Caco-2 (cell line): ENCODE data around the gene TMA7B. TPM values are rescaled to one million over a fixed set of nuclear protein-coding genes. Genes with fewer than 3 reads are reported as not detected.
A peak's percentile ranks its signal among the peaks of the same experiment; 100 is the strongest.

Experiments used
- BruUV-seq: library from RNA; stranded (reverse); fragments of 400-500 nt; replicated peaks from 2 replicates; lab custom pipeline; 2021; lab: Mats Ljungman, UMichigan
- CTCF ChIA-PET: fragments of 300-600 bp; sonication (Branson Sonifier 250); formaldehyde crosslinking; loops from one replicate; lab custom pipeline; 2022; ENCODE audit warnings: antibody characterized with exemption; lab: Charles Lee
- POLR2A ChIA-PET: fragments of 300-600 bp; sonication (Branson Sonifier 250); formaldehyde crosslinking; loops from one replicate; lab custom pipeline; 2022; ENCODE audit warnings: antibody characterized with exemption; lab: Charles Lee
- DNase-seq, 2 experiments: peaks; one replicate each; pipeline versions ENCODE4 v3.0.0 to v3.0.0-alpha.2; 2020 to 2022
- H3K27me3 ChIP-seq: replicated peaks from 2 replicates; pipeline ENCODE4 v1.6.0; 2011; ENCODE audit warnings: low read length; ENCODE audit not compliant: control insufficient read depth, insufficient read depth
- H3K36me3 ChIP-seq: 2 replicates; pipeline ENCODE4 v1.5.1; 2011; ENCODE audit warnings: low read length; ENCODE audit not compliant: control insufficient read depth, insufficient read depth
- H3K4me1 ChIP-seq: fragments of 250-450 bp; sonication (Bioruptor Pico); 2 replicates; pipeline ENCODE4 v1.5.1; 2020; ENCODE audit warnings: mild to moderate bottlenecking
- H3K4me3 ChIP-seq: 2 replicates; pipeline ENCODE4 v1.5.1; 2011; ENCODE audit warnings: low read depth, mild to moderate bottlenecking, control low read depth, low read length
- H3K9me3 ChIP-seq: fragments of 250-450 bp; sonication (Bioruptor Pico); 2 replicates; pipeline ENCODE4 v1.5.1; 2020; ENCODE audit warnings: mild to moderate bottlenecking, moderate library complexity
- H3K27ac Mint-ChIP-seq: one replicate; pipeline ENCODE4 v1.8.0; 2022; ENCODE audit warnings: mixed read lengths; ENCODE audit not compliant: unreplicated experiment
- H3K27me3 Mint-ChIP-seq: one replicate; pipeline ENCODE4 v1.8.0; 2022; ENCODE audit warnings: mixed read lengths; ENCODE audit not compliant: insufficient read depth, unreplicated experiment
- H3K36me3 Mint-ChIP-seq: one replicate; pipeline ENCODE4 v1.8.0; 2022; ENCODE audit warnings: mild to moderate bottlenecking, mixed read lengths; ENCODE audit not compliant: insufficient read depth, unreplicated experiment
- H3K4me1 Mint-ChIP-seq: one replicate; pipeline ENCODE4 v1.8.0; 2022; ENCODE audit warnings: low read depth, mixed read lengths; ENCODE audit not compliant: unreplicated experiment
- H3K4me3 Mint-ChIP-seq: one replicate; pipeline ENCODE4 v1.8.0; 2022; ENCODE audit warnings: mild to moderate bottlenecking, moderate library complexity, mixed read lengths; ENCODE audit not compliant: unreplicated experiment
- H3K9me3 Mint-ChIP-seq: one replicate; pipeline ENCODE4 v1.8.0; 2022; ENCODE audit warnings: mixed read lengths; ENCODE audit not compliant: unreplicated experiment
- intact Hi-C: fragments of 100-400 bp; cut with micrococcal nuclease; formaldehyde crosslinking; loops from one replicate; pipeline ENCODE4 v1.10.0; 2022; ENCODE audit not compliant: unreplicated experiment
- total RNA-seq: library from RNA; stranded (reverse); gene quantifications from 2 replicates; pipeline ENCODE4 v1.2.3, GENCODE V29; 2022
- TF ChIP-seq, protein P1 (sequence below), 2 experiments: fragments of 200-600 bp in 1 of 2; IDR thresholded peaks; 1 replicate in 1 of 2; 2 replicates in 1 of 2; pipeline versions ENCODE4 v1.5.1 to v1.8.0; 2011 to 2022; ENCODE audit warnings: antibody characterized with exemption in 1 of 2, control low read depth in 1 of 2, inconsistent platforms in 1 of 2, low read depth in 1 of 2, low read length in 1 of 2, mild to moderate bottlenecking in 1 of 2, moderate library complexity in 1 of 2; ENCODE audit not compliant: insufficient read depth in 1 of 2, severe bottlenecking in 1 of 2, unreplicated experiment in 1 of 2

Gene TMA7B
- total RNA-seq, 1 experiment from 2014 or later, result not detected

DNA sequence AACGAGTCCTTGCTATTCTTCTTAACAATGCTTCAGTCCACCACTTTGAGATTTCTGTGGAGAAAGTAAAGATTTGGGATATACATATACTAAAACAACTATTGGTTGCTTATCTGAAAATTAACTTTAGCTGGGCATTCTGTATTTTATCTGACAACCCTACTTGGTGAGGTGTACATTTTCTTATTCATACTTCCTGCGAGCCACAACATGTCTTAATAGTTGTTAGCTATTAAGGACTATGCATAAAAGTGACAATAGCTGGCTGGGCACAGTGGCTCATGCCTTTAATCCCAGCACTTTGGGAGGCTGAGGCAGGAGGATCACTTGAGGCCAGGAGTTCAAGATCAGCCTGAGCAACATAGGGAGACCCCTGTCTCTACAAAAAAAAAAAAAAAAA lies 28.0 kb upstream of the TMA7B start:
- Histone ChIP-seq H3K4me1 (no peaks in the 10 kb centered on the region), H3K27me3 (no peaks in the 10 kb centered on the region), H3K9me3 (no peaks in the 10 kb centered on the region), H3K36me3 (no peaks in the 10 kb centered on the region; the same call in 1 of the 2 replicates), H3K4me3 (no peak overlapping the region)
- Mint-ChIP-seq H3K27me3 (peaks cover 23% of the 10 kb centered on the region), H3K27ac (no peak overlapping the region), H3K4me3 (no peak overlapping the region), H3K36me3 (no peaks in the 10 kb centered on the region), H3K9me3 (no peaks in the 10 kb centered on the region), H3K4me1 (no peaks in the 10 kb centered on the region)
- ChIA-PET CTCF (interaction anchor here (0.7 to 2.6 kb wide), 3 partner anchors 26 to 92 kb away, joined by 3 to 23 read pairs (median 7); no protein-coding TSS in a partner anchor), POLR2A (no interaction called here)
- TF ChIP-seq, protein P1, sequence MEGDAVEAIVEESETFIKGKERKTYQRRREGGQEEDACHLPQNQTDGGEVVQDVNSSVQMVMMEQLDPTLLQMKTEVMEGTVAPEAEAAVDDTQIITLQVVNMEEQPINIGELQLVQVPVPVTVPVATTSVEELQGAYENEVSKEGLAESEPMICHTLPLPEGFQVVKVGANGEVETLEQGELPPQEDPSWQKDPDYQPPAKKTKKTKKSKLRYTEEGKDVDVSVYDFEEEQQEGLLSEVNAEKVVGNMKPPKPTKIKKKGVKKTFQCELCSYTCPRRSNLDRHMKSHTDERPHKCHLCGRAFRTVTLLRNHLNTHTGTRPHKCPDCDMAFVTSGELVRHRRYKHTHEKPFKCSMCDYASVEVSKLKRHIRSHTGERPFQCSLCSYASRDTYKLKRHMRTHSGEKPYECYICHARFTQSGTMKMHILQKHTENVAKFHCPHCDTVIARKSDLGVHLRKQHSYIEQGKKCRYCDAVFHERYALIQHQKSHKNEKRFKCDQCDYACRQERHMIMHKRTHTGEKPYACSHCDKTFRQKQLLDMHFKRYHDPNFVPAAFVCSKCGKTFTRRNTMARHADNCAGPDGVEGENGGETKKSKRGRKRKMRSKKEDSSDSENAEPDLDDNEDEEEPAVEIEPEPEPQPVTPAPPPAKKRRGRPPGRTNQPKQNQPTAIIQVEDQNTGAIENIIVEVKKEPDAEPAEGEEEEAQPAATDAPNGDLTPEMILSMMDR (IDR thresholded peaks at IDR 0.05; ENCODE audit: insufficient read depth in 1 of 2, low read depth in 1 of 2, low read length in 1 of 2, severe bottlenecking in 1 of 2, unreplicated experiment in 1 of 2), result no peak
- no TSS peak for BruUV-seq
- DNase-seq, result no peak
- intact Hi-C loops, result loop anchor here (2.0 kb wide), 2 partner anchors 67 to 93 kb away; no protein-coding TSS in a partner anchor

- H3K36me3 Mint-ChIP-seq, result no peaks in the 10 kb centered on the region
- POLR2A ChIA-PET, result no interaction called here
- H3K4me3 Mint-ChIP-seq, result no peak overlapping the region
- Histone ChIP-seq H3K27me3 (no peaks in the 10 kb centered on the region), H3K4me3 (no peak overlapping the region), H3K36me3 (no peaks in the 10 kb centered on the region; the same call in 1 of the 2 replicates), H3K9me3 (no peaks in the 10 kb centered on the region), H3K4me1 (no peaks in the 10 kb centered on the region)
- intact Hi-C loops, result loop anchor here (2.0 kb wide), 2 partner anchors 66 to 92 kb away; no protein-coding TSS in a partner anchor
- H3K27me3 Mint-ChIP-seq, result peaks cover 23% of the 10 kb centered on the region
- TF ChIP-seq, protein P1 (IDR thresholded peaks at IDR 0.05; ENCODE audit: insufficient read depth in 1 of 2, low read depth in 1 of 2, low read length in 1 of 2, severe bottlenecking in 1 of 2, unreplicated experiment in 1 of 2), result peak; percentile 64
- H3K9me3 Mint-ChIP-seq, result no peaks in the 10 kb centered on the region
- peak; percentile 37 to 53 for DNase-seq
- no TSS peak for BruUV-seq
- CTCF ChIA-PET, result interaction anchor here (0.5 to 2.6 kb wide), 6 partner anchors 12 to 444 kb away, joined by 3 to 23 read pairs (median 3); no protein-coding TSS in a partner anchor
- no peaks in the 10 kb centered on the region for H3K4me1 Mint-ChIP-seq
- H3K27ac Mint-ChIP-seq, result no peak overlapping the region
Measured at GRCh38 chr22:39932918-39933649, 27.1 kb upstream of the TMA7B start.

DNA sequence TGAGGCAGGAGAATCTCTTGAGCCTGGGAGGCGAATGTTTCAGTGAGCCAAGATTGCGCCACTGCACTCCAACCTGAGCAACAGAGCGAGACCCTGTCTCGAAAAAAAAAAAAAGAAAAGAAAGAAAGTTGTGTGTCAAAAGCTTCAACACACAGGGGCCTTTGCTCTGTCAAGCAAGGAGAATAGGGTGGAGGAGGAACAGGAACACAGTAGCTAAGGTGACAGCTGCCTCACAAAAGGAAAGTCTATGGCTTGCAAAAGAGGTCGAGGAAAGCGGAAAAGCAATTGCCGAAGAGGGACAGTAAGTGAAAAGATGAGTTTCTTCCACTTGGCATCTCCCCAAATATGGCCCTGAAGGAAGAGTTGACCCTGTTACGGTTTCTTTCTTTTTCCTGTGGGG lies 26.5 kb upstream of the TMA7B start:
- Histone ChIP-seq H3K36me3 (no peaks in the 10 kb centered on the region; the same call in 1 of the 2 replicates), H3K4me1 (no peaks in the 10 kb centered on the region), H3K4me3 (no peak overlapping the region), H3K27me3 (no peaks in the 10 kb centered on the region; the same call in 1 of the 2 replicates), H3K9me3 (no peaks in the 10 kb centered on the region)
- DNase-seq, result no peak
- no TSS peak for BruUV-seq
- H3K4me3 Mint-ChIP-seq, result no peak overlapping the region
- H3K27ac Mint-ChIP-seq, result no peak overlapping the region
- peaks cover 23% of the 10 kb centered on the region for H3K27me3 Mint-ChIP-seq
- intact Hi-C loops, result loop anchor here (2.0 kb wide), 2 partner anchors 65 to 91 kb away; no protein-coding TSS in a partner anchor
- POLR2A ChIA-PET, result no interaction called here
- no peaks in the 10 kb centered on the region for H3K36me3 Mint-ChIP-seq
- H3K9me3 Mint-ChIP-seq, result no peaks in the 10 kb centered on the region
- no peaks in the 10 kb centered on the region for H3K4me1 Mint-ChIP-seq
- CTCF ChIA-PET, result interaction anchor here (0.7 to 2.6 kb wide), 3 partner anchors 13 to 103 kb away, joined by 3 to 23 read pairs (median 4); no protein-coding TSS in a partner anchor
- TF ChIP-seq, protein P1 (IDR thresholded peaks at IDR 0.05; ENCODE audit: insufficient read depth in 1 of 2, low read depth in 1 of 2, low read length in 1 of 2, severe bottlenecking in 1 of 2, unreplicated experiment in 1 of 2), result no peak
